ENCODE data around the gene ASTN2.

The ASTN2 gene

GRCh38 chr9:117395151-117395650 lies 19.7 kb downstream of the ASTN2 start:
- no peak for DNase-seq (ENCODE audit: extremely low read depth, low read depth)
- TF ChIP-seq CTCF (IDR thresholded peaks at IDR 0.05; ENCODE audit: low read depth, low read length, missing control alignments): no peak
- no peak overlapping the region for H3K4me3 ChIP-seq (replicated peaks; ENCODE audit: low read depth, low read length)

- H3K4me3 ChIP-seq (replicated peaks; ENCODE audit: low read depth, low read length): no peak overlapping the region
Observed at GRCh38 chr9:117394655-117395054, 20.2 kb downstream of the ASTN2 start.

GRCh38 chr9:117392992-117393391 lies 21.9 kb downstream of the ASTN2 start:
- DNase-seq (ENCODE audit: extremely low read depth, low read depth): no peak
- H3K4me3 ChIP-seq (replicated peaks; ENCODE audit: low read depth, low read length): no peak overlapping the region
- no peak for TF ChIP-seq CTCF (IDR thresholded peaks at IDR 0.05; ENCODE audit: low read depth, low read length, missing control alignments)

More at GRCh38 chr9:117394655-117395054, 20.2 kb downstream of the ASTN2 start:
- DNase-seq (ENCODE audit: extremely low read depth, low read depth): no peak
- TF ChIP-seq CTCF (IDR thresholded peaks at IDR 0.05; ENCODE audit: low read depth, low read length, missing control alignments): no peak

GRCh38 chr9:117387422-117387821 lies 27.4 kb downstream of the ASTN2 start:
- TF ChIP-seq CTCF (IDR thresholded peaks at IDR 0.05; ENCODE audit: low read depth, low read length, missing control alignments): no peak
- H3K4me3 ChIP-seq (replicated peaks; ENCODE audit: low read depth, low read length): no peak overlapping the region
- DNase-seq (ENCODE audit: extremely low read depth, low read depth): no peak

GRCh38 chr9:117379341-117379740 lies 35.5 kb downstream of the ASTN2 start:
- no peak for DNase-seq (ENCODE audit: extremely low read depth, low read depth)
- TF ChIP-seq CTCF (IDR thresholded peaks at IDR 0.05; ENCODE audit: low read depth, low read length, missing control alignments): no peak

GRCh38 chr9:117377046-117377445 lies 37.8 kb downstream of the ASTN2 start:
- TF ChIP-seq CTCF (IDR thresholded peaks at IDR 0.05; ENCODE audit: low read depth, low read length, missing control alignments): no peak
- H3K4me3 ChIP-seq (replicated peaks; ENCODE audit: low read depth, low read length): no peak overlapping the region
- no peak for DNase-seq (ENCODE audit: extremely low read depth, low read depth)

More at GRCh38 chr9:117379341-117379740, 35.5 kb downstream of the ASTN2 start:
- H3K4me3 ChIP-seq (replicated peaks; ENCODE audit: low read depth, low read length): no peak overlapping the region

- no peak for DNase-seq (ENCODE audit: extremely low read depth, low read depth)
- no peak overlapping the region for H3K4me3 ChIP-seq (replicated peaks; ENCODE audit: low read depth, low read length)
- no peak for TF ChIP-seq CTCF (IDR thresholded peaks at IDR 0.05; ENCODE audit: low read depth, low read length, missing control alignments)
Observed at GRCh38 chr9:117375956-117376355, 38.9 kb downstream of the ASTN2 start.

All from HFF-Myc (cell line).